ENCODE results near the gene SOWAHC.

Gene SOWAHC

DNA sequence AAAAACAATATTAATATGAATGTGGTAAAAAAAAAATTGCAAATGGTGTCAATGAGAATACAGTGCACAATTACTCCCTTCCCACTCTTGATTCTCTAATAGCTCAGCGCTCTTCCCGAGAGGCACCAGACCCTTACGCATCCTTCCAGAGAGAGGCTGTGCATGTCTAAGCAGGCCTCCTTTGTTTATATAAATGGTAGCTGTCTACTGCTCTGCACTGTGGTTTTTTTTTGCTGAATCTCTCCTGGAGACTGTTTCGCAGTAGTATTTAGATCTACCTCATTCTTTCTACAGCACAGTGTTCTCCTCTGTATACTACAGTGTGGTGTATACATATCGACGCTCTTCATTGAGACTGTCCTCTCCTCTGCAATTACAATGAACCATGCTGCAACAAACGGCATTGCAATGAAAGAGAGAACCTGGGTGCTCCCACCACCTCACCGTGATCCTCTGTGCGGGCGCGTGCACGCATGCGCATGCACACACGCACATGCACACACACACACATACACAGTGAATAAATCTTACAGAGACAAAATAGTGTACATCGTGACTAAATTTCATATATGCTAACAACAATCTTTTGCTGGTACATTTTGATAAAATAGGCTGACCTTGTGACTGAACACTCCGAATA lies 19.8 kb upstream of the SOWAHC start:
- DNase-seq (ENCODE audit: low read depth), result no peak
- no peak overlapping the region for H3K4me3 ChIP-seq (ENCODE audit: low read depth, low read length)
- TF ChIP-seq CTCF (IDR thresholded peaks at IDR 0.05; ENCODE audit: low read depth, low read length, missing control alignments), result no peak

DNA sequence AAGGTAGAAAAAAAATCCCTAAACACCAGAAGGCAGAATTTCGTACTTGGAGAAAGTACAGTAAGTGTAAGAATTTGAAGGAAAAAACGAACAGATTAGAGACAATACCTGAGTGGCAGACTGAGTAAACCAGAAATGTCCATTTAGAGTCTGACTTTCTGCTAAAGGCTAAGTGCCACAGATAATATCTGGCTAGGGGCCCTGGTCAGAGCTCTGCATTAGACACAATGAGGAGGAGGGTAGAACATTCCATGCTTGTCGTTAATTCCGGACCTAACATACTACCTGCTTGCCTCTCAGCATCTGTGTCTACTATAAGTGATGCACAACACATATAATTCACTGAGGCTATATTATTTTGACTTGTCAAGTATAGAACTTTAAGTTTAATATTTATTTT lies 18.5 kb upstream of the SOWAHC start:
- no peak for DNase-seq (ENCODE audit: low read depth)

GRCh38 chr2:109597283-109597682 lies 16.9 kb upstream of the SOWAHC start:
- no peak for DNase-seq (ENCODE audit: low read depth)
- H3K4me3 ChIP-seq (ENCODE audit: low read depth, low read length), result no peak overlapping the region
- TF ChIP-seq CTCF (IDR thresholded peaks at IDR 0.05; ENCODE audit: low read depth, low read length, missing control alignments), result no peak

More for the DNA sequence above, 18.5 kb upstream of the SOWAHC start:
- TF ChIP-seq CTCF (IDR thresholded peaks at IDR 0.05; ENCODE audit: low read depth, low read length, missing control alignments), result no peak
- no peak overlapping the region for H3K4me3 ChIP-seq (ENCODE audit: low read depth, low read length)

GRCh38 chr2:109601783-109602182 lies 12.4 kb upstream of the SOWAHC start:
- no peak for TF ChIP-seq CTCF (IDR thresholded peaks at IDR 0.05; ENCODE audit: low read depth, low read length, missing control alignments)
- no peak overlapping the region for H3K4me3 ChIP-seq (ENCODE audit: low read depth, low read length)
- DNase-seq (ENCODE audit: low read depth), result no peak

GRCh38 chr2:109602617-109603188 lies 11.5 kb upstream of the SOWAHC start:
- TF ChIP-seq CTCF (IDR thresholded peaks at IDR 0.05; ENCODE audit: low read depth, low read length, missing control alignments), result no peak
- no peak for DNase-seq (ENCODE audit: low read depth)

GRCh38 chr2:109604597-109604996 lies 9.6 kb upstream of the SOWAHC start:
- DNase-seq (ENCODE audit: low read depth), result no peak
- no peak overlapping the region for H3K4me3 ChIP-seq (ENCODE audit: low read depth, low read length)
- no peak for TF ChIP-seq CTCF (IDR thresholded peaks at IDR 0.05; ENCODE audit: low read depth, low read length, missing control alignments)

More at GRCh38 chr2:109602617-109603188, 11.5 kb upstream of the SOWAHC start:
- H3K4me3 ChIP-seq (ENCODE audit: low read depth, low read length), result no peak overlapping the region

DNA sequence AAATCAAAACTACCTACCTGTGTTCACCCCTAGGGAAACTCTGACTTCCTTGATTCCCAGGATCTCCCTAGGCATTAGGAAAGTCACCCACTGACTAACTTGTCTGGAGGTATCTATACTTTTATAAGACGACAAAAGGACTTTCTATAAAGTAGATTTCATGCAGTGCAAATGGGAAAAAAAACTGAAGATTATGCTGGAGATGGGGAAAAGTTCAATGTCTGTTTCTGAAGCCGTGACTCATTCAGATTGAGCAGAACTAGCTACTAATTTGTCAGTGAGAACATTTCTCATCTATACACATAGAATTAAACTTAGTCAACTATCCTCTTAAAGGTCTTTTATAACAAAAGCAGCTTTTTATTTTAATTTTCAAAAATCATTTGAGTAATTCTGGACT lies 6.4 kb upstream of the SOWAHC start:
- no peak overlapping the region for H3K4me3 ChIP-seq (ENCODE audit: low read depth, low read length)
- no peak for TF ChIP-seq CTCF (IDR thresholded peaks at IDR 0.05; ENCODE audit: low read depth, low read length, missing control alignments)
- no peak for DNase-seq (ENCODE audit: low read depth)
